Fibroblast of mammary gland (primary cell): ENCODE measurements around the gene CASZ1.
A peak's percentile ranks its signal among the peaks of the same experiment; 100 is the strongest.

Experiments
- DNase-seq: peaks from one replicate; pipeline ENCODE4 v3.0.0-alpha.2; 2010; ENCODE audit warnings: low read depth
- H3K4me3 ChIP-seq: 2 replicates; pipeline ENCODE4 v1.5.1; 2011; ENCODE audit warnings: low read depth, mild to moderate bottlenecking, low read length, moderate library complexity; ENCODE audit not compliant: control insufficient read depth
- CTCF ChIP-seq: conservative IDR thresholded peaks from 2 replicates; pipeline ENCODE4 v1.5.1; 2011; ENCODE audit warnings: low read depth, low read length, inconsistent platforms; ENCODE audit not compliant: control insufficient read depth, insufficient read depth

Gene CASZ1

DNA sequence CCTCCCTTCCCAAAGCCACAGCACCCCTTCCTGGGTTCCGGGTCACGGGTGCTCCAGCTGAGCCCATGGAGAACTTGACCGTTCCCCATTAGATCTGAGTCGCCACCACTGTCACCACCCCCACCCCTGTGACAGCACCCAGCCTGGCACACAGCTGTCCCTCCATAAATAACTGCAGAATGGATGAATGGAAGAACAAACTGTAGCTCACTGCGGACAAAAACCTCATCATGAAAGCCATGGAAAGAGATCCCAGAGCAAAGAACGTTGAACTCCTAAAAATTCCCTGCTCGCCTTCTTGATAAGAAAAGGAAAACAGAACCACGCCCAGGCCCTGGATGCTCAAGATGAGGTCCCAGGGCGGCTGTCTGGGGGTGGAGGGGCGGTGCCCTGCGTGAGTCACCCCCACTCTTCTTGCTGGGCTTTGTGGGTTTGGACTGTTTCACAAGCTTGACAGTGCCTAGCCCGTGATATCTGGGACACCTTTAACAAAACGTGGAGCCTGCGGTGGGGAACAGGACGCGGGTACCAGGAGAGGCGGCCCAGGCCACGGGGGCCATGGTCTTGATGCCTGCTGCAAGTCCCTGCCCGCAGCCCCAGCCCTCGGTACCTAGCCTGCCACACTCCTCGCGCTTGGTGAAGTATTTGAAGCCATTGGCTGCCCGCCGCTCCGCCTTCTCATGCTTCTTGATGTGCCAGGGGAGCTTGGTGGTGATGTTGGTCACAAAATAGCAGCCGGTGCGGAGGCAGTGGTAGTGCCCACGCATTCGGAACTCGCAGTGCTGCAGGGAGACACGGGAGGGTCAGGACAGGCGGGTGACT, 151.9 kb downstream of the CASZ1 start:
- TF ChIP-seq CTCF: no peak
- no peak overlapping the region for H3K4me3 ChIP-seq
- peak; percentile 24 for DNase-seq

DNA sequence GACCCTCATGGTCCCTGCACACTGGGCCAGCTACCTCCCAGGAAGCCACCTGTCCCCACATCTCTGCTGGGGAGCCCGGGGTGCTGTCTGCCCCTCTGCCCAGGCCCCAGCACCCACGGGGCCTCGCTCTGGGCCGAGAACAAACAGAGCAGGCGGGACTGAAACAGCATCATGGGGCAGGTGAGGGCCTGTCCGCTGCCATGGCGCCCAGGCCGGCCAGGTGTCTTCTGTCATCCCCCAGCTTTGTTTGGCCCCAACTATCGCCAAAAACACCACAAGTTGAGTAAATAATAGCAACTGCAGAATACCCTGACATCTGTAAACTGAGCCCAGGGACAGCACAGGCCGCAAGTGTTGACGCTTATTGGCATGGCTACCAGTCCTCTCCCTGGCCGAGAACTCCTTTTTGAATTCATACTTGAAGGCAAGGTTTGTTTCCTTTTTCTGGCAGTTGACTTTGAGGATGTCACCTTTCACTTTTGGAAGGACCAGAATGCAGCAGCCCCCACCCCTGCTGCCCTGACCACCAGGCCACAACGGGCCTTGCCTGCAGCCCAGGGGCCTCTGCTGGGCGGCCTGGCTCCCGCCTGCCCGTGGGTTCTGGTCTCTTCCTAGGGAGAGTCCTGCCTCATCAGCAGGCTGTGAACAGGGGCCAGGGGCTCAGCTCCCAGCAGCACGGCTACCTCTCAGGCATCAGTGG, 152.7 kb downstream of the CASZ1 start:
- no peak for TF ChIP-seq CTCF
- DNase-seq: no peak
- H3K4me3 ChIP-seq: no peak overlapping the region

GRCh38 chr1:10642403-10643080, 153.9 kb downstream of the CASZ1 start:
- no peak for TF ChIP-seq CTCF
- DNase-seq: no peak
- H3K4me3 ChIP-seq: no peak overlapping the region

DNA sequence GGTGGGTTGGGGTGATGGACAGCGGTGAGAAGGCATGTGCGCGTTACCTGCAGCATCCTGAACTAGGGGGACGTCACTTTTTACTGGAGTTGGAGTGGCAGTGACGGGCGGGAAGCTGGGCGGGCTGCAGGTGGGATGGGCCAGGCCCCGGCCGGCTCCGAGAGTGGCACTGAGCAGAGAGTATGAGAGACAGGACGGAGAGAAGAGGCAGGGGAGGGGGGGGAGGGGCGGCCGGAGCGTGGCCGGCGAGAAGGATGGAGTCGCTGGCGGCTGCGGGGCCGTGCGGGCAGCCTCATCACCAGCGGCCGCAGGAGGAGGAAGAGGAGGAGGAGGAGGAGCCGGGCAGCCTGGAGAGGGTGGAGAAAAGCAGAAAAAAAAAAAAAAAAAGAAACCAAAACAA, 154.5 kb downstream of the CASZ1 start:
- no peak for TF ChIP-seq CTCF
- no peak overlapping the region for H3K4me3 ChIP-seq
- DNase-seq: no peak

DNA sequence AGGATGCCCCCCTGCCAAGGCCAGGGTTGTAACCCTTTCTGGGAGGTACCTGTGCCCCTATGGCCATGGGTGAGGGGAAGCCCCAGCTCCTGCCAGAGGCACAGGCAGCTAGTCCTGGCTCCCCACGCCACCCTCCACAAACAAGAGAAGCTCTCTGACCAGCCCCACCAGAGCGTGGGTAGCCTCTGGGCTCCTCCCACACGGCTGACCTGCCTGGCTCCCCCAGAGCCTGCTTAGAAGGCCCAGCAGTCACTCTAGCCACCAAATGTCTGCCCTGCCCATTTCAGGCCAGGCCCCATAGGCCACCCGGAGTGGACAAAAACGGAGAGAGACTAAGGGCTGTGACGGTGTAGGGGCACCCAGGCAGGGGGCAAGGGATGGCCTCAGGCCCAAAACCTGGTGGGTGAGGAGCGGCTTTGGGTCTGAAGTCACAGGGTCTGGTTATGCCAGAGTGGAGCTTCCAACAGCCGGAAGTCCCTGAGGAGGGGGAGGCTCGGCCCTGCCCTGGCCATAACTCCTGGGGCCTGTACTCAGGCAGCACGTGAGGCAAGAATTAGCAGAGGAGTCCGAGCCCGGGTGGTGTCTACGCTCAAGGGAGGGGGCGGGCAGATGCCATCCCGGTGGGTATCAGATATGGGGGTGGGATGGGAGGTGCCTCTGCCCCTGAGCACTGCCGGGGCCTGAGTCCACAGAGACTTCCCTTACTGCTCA, 155.4 kb downstream of the CASZ1 start:
- H3K4me3 ChIP-seq: no peak overlapping the region
- TF ChIP-seq CTCF: no peak
- no peak for DNase-seq
